Thoracic aorta (tissue), 2 donors: ENCODE results near the gene IGLL5. TPM values are rescaled to one million over a fixed set of nuclear protein-coding genes. Genes with fewer than 3 reads are reported as not detected.

Experiments
- ATAC-seq: fragments of 150-250 bp; one replicate; pipeline ENCODE4 v1.8.0; 2017; ENCODE audit warnings: low read depth; ENCODE audit not compliant: insufficient number of reproducible peaks, low FRiP score
- DNase-seq: peaks from one replicate; pipeline ENCODE4 v3.0.0-alpha.2; 2020; ENCODE audit warnings: low spot score
- H3K27ac ChIP-seq, 2 donors: fragments of 200-600 bp; sonication (generic); 1 replicate in 1 of 2; 2 replicates in 1 of 2; pipeline ENCODE4 v1.5.1; 2016; ENCODE audit warnings: mild to moderate bottlenecking in 2 of 2, moderate library complexity in 2 of 2
- H3K27me3 ChIP-seq: fragments of 200-600 bp; sonication (generic); replicated peaks from 2 replicates; pipeline ENCODE4 v1.6.0; 2016; ENCODE audit warnings: mild to moderate bottlenecking; ENCODE audit not compliant: insufficient read depth
- H3K36me3 ChIP-seq: fragments of 200-600 bp; sonication (generic); one replicate; pipeline ENCODE4 v1.5.1; 2016
- H3K4me1 ChIP-seq, 2 donors: fragments of 200-600 bp; sonication (generic); 1 replicate in 1 of 2; 2 replicates in 1 of 2; pipeline versions ENCODE4 v1.5.1 to v1.6.0; 2016; ENCODE audit warnings: low read depth in 2 of 2, mild to moderate bottlenecking in 1 of 2; ENCODE audit not compliant: control insufficient read depth in 1 of 2
- H3K4me3 ChIP-seq: fragments of 200-600 bp; sonication (generic); 2 replicates; pipeline ENCODE4 v1.5.1; 2016; ENCODE audit warnings: mild to moderate bottlenecking
- H3K9me3 ChIP-seq: fragments of 200-600 bp; sonication (generic); 2 replicates; pipeline ENCODE4 v1.5.1; 2016
- CTCF ChIP-seq: fragments of 200-600 bp; sonication (generic); IDR thresholded peaks from one replicate; pipeline ENCODE4 v1.5.1; 2019; ENCODE audit warnings: antibody characterized with exemption
- total RNA-seq, 2 donors: library from RNA; depleted of rRNA; stranded (reverse); fragments of >200 nt; gene quantifications; one replicate each; pipeline versions ENCODE4 v1.1.0 to v1.2.3, GENCODE V29; 2016

IGLL5 gene
- total RNA-seq, 2 donors from 2014 or later = 4.3 TPM; not detected in 1

- Histone ChIP-seq H3K9me3 (no peaks in the 10 kb centered on the region), H3K27ac (no peak overlapping the region), H3K27me3 (no peaks in the 10 kb centered on the region), H3K4me3 (no peak overlapping the region), H3K36me3 (no peaks in the 10 kb centered on the region), H3K4me1 (no peaks in the 10 kb centered on the region)
- DNase-seq (no peak), ATAC-seq (no peak)
- no peak for TF ChIP-seq CTCF
These were observed 19.4 kb downstream of the IGLL5 start for GRCh38 chr22:22906907-22907550.

GRCh38 chr22:22907551-22908494, 20.2 kb downstream of the IGLL5 start:
- no peak for TF ChIP-seq CTCF
- DNase-seq = no peak
- ATAC-seq = no peak

GRCh38 chr22:22908495-22908861, 20.9 kb downstream of the IGLL5 start:
- no peaks in the 10 kb centered on the region for H3K9me3 ChIP-seq
- no peak overlapping the region for H3K4me3 ChIP-seq
- no peak for ATAC-seq
- no peak for TF ChIP-seq CTCF
- no peak overlapping the region for H3K27ac ChIP-seq
- no peak for DNase-seq
- no peaks in the 10 kb centered on the region for H3K4me1 ChIP-seq
- H3K27me3 ChIP-seq = no peaks in the 10 kb centered on the region
- no peaks in the 10 kb centered on the region for H3K36me3 ChIP-seq

More at GRCh38 chr22:22907551-22908494, 20.2 kb downstream of the IGLL5 start:
- Histone ChIP-seq H3K4me3 (no peak overlapping the region), H3K4me1 (no peaks in the 10 kb centered on the region), H3K36me3 (no peaks in the 10 kb centered on the region), H3K27ac (no peak overlapping the region), H3K27me3 (no peaks in the 10 kb centered on the region), H3K9me3 (no peaks in the 10 kb centered on the region)

- DNase-seq = no peak
- Histone ChIP-seq H3K27me3 (no peaks in the 10 kb centered on the region), H3K4me1 (no peaks in the 10 kb centered on the region), H3K36me3 (no peaks in the 10 kb centered on the region), H3K9me3 (no peaks in the 10 kb centered on the region), H3K27ac (no peak overlapping the region), H3K4me3 (no peak overlapping the region)
- no peak for ATAC-seq
- no peak for TF ChIP-seq CTCF
These were observed 21.5 kb downstream of the IGLL5 start for GRCh38 chr22:22908941-22909604.
